Measurements from ENCODE around the gene ATP8A2. TPM values are rescaled to one million over a fixed set of nuclear protein-coding genes. Genes with fewer than 3 reads are reported as not detected.

Gene ATP8A2
- total and polyA plus RNA-seq, 9 of the 15 experiments (the other 6 are each of a cell fraction or from before 2014, with no cell fraction given): under 0.01 to 0.33 (median 0.06) TPM; not detected in 4

GRCh38 chr13:25578526-25578925 is 206.8 kb downstream of the ATP8A2 start:
- DNase-seq (ENCODE audit: extremely low read depth in 1 of 4, low spot score in 3 of 4): no peak
- FAIRE-seq: no peak
- CTCF ChIA-PET (ENCODE audit: low intra/inter-chr PET ratio): no interaction called here
- in situ Hi-C loops (cut with MboI) (loop anchor here (10.0 kb wide), 1 partner anchor 486 kb away; no protein-coding TSS in a partner anchor), intact Hi-C loops (cut with micrococcal nuclease) (loop anchor here (5.0 to 10.0 kb wide), 2 partner anchors 494 to 574 kb away; no protein-coding TSS in a partner anchor)
- WGBS (ENCODE audit: insufficient coverage, low coverage, missing lambda C conversion rate): 0% methylated on average over 2 of the region's 2 CpGs
- no peak overlapping the region for H3K27ac ChIP-seq (ENCODE audit: extremely low read depth, low read depth, low read length)
- H2AFZ ChIP-seq (ENCODE audit: low read depth, low read length): no peak overlapping the region
- H3K36me3 ChIP-seq (ENCODE audit: control insufficient read depth, insufficient read depth, low read length): no peaks in the 10 kb centered on the region
- no peaks in the 10 kb centered on the region for H3K79me2 ChIP-seq (ENCODE audit: control insufficient read depth, insufficient read depth, low read length)
- no peak for ATAC-seq
- BruUV-seq (replicated peaks): no TSS peak
- H3K9me3 ChIP-seq (replicated peaks; ENCODE audit: control insufficient read depth, insufficient read depth, low read depth, low read length): no peaks in the 10 kb centered on the region
- no peak overlapping the region for H3K4me2 ChIP-seq (ENCODE audit: insufficient read depth, low read length)
- H3K4me3 ChIP-seq: no peak overlapping the region
- no peaks in the 10 kb centered on the region for H4K20me1 ChIP-seq (replicated peaks; ENCODE audit: control insufficient read depth, insufficient read depth, low read length)
- no peaks in the 10 kb centered on the region for H3K4me1 ChIP-seq (replicated peaks in 1 of 2; ENCODE audit: control insufficient read depth in 2 of 2, insufficient read depth in 2 of 2, low read length in 2 of 2)
- POLR2A ChIA-PET: no interaction called here
- no peaks in the 10 kb centered on the region for H3K9me1 ChIP-seq (ENCODE audit: control insufficient read depth, insufficient read depth, low read length)
- no peak overlapping the region for H3K9ac ChIP-seq (ENCODE audit: insufficient read depth in 1 of 2, low read depth in 2 of 2, low read length in 2 of 2)
- peaks cover 0 to 12% of the 10 kb centered on the region in 2 experiments; a peak in 2 of 5 replicates for H3K27me3 ChIP-seq (ENCODE audit: control insufficient read depth in 2 of 2, insufficient read depth in 2 of 2, low read length in 2 of 2)
- TF ChIP-seq FIP1L1 (IDR thresholded peaks at IDR 0.05; ENCODE audit: low read depth, low read length, poor library complexity, severe bottlenecking): no peak
- no peak for TF ChIP-seq MBD2 (IDR thresholded peaks at IDR 0.05; ENCODE audit: borderline replicate concordance, low read depth)
- no peak for TF ChIP-seq TCF3 (CRISPR knock-in tag; IDR thresholded peaks at IDR 0.05)
- TF ChIP-seq ZNF436 (CRISPR knock-in tag; IDR thresholded peaks at IDR 0.05): no peak
- TF ChIP-seq ZBTB40 (IDR thresholded peaks at IDR 0.05): no peak
- no peak for TF ChIP-seq ZBTB40 (CRISPR knock-in tag; IDR thresholded peaks at IDR 0.05)
- no peak for TF ChIP-seq HDAC6 (IDR thresholded peaks at IDR 0.05; ENCODE audit: low read depth, low read length)
- no peak for TF ChIP-seq ZNF263 (CRISPR knock-in tag; IDR thresholded peaks at IDR 0.05; ENCODE audit: borderline replicate concordance)
- no peak for TF ChIP-seq PHB (CRISPR knock-in tag; IDR thresholded peaks at IDR 0.05)
- no peak for TF ChIP-seq SIX5 (IDR thresholded peaks at IDR 0.05; ENCODE audit: borderline replicate concordance in 1 of 2, insufficient read depth in 1 of 2, low read depth in 1 of 2, low read length in 2 of 2)
- no peak for TF ChIP-seq SOX6 (IDR thresholded peaks at IDR 0.05)
- no peak for TF ChIP-seq RAD21 (CRISPR knock-in tag; conservative IDR thresholded peaks at IDR 0.05 in 1 of 2, IDR thresholded peaks at IDR 0.05 in 1 of 2)
- no peak for TF ChIP-seq SIN3B (IDR thresholded peaks at IDR 0.05; ENCODE audit: low read depth)
- TF ChIP-seq NCOA6 (IDR thresholded peaks at IDR 0.05): no peak
- TF ChIP-seq PRPF4 (IDR thresholded peaks at IDR 0.05; ENCODE audit: insufficient read depth, low read depth, low read length, poor library complexity, severe bottlenecking): no peak

Data from K562 (cell line).